Measurements from ENCODE around the gene FERMT2.

Gene FERMT2

DNA sequence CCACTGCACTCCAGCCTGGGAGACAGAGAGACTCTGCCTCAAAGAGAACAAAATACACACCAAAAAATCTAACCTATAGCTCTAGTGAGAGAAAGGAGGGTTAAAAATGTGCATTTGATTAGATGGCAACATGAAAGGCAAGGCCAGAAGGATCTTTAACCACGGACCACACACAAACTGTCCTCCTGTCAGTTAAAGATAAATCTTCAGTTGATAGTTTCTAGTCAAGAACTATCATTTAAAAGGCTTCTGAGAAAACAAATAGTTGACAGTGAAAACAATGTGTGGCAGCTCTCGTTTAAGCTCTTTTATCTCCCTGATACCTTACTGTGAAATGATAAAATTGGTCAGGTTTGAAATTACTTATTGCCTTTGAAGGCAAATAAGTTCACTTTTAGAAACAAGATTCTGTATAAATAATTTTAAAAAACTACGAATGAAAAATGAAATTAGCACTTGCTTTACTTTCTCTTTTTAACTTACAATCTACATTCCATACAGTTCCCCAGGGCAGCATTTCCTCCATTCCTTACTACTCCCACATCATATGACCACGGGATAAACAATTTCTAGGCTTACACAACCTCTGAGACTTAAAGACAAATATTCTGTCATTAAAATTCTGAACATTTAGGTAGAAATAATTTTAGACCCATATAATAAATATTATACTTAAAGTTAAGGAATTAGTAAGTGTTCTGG, 88.1 kb downstream of the FERMT2 start:
- no peak for DNase-seq

DNA sequence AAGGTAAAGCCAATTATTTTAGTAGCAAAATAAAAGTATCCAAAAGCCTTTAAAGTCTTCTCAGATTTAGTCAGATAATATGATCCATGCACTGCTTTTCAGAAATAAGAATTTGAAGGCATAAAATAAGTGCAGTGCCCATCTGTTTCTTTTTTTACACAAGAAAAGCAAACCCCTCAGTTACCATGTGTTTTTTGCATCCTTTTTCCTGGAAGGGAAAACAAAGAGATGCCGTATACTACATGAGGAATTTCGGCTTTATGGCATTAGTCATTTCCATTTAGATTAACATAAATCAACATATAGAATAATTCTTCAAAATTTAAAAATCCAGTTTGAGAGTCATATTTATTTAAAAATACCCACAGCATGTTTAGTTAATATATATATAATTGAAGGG, 89.4 kb downstream of the FERMT2 start:
- DNase-seq, result no peak

DNA sequence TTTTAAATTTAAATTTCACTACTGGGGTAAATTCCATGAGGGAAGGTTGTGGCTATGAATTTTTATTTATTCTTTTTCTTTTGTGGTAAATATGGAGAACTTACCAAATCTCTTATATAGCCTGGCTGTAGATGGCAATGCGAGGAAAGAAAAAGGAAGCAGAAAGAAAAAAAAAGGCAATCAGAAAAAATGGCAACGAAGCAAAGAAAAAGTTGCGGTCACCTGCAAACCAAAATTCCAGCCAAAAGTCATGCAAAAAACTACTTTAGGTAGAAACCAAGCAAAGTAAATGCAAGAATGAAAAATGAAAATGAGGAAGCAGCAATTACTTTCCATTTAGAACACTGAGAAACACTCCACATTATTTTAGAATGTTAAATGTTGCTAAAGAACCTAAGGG, 89.9 kb downstream of the FERMT2 start:
- no peak for DNase-seq

DNA sequence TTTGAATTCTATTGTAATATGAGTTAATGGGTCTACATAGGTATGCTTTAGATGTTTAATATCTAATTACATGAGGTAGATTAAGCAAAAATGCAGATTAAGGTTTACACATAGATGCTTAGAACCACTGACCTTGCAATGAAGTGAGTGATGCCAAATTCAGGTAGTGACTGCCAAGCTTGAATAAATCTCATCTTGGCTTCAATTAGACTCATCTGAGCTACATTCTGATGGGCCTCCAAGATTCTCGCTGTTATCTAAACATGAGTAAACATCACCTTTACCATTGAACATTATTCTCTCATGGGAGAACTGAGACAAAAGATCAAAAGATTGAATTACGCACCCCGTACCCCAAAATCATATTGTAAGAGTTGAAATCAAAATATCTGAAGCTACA, 90.6 kb downstream of the FERMT2 start:
- no peak for DNase-seq

DNA sequence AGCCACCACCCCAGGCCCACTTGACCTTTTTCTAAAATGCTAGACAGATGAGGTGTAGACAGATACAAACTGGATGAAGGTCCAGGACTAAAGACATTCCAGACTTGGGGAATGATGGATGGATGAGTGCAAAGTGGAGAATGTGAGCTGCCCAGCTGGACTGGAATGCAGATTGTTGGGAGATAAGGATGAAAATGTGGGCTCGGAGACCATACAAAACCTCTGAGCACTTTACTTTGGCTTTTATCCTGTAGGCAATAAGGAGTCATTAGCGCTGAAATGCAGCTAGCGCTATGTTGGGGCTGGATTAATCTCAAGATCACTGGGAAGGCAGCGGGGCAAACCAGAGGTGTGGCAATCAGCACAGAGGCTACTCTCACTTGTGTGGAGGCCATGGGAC, 94.7 kb downstream of the FERMT2 start:
- no peak for DNase-seq

DNA sequence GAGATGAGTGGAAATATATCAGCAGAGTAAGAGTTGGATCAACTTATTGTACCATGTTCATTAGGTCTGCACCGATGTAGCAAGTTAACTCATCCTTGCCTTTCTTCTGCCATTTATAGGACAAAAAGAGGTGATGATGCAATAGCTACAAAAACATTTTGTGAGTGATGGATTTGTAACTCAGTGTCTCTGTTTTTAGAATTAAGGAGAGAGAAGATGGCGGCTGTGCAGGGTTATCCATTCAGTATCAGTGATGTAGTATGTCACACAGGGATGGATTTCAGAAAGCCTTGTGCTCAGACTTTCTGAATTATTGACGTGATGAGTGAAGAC, 97.4 kb downstream of the FERMT2 start:
- no peak for DNase-seq

DNA sequence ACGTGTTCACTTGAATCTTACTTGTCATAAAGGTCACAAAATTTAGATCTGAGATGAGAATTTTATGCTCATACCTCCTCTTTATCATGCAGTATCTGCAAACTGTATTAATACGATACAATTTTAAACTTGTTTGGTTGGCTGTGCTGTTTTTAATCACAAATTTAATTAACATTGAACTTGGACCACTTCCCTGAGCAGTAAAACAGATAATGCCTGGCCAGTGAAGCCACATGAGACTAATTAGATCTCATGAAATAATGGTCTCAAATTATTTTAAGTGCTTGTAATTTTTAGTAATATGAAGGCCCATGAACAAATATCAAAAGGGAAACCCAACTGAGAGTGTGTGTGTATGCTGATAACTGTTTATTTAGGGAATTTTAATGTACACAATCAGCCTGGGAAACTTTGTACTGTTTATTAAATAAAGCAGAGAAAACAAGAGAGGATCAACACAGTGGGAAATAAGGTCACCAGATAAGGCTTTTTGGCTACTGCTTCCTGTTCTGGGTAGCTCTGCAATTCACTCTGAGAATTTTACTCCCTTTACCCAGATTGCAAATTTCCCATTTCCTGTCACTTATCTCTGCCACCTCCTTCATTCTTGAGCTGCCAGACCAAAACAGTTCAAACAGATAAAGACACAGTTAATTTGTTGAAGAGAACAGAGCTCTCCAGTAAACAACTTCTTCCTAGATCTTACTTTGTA, 97.9 kb downstream of the FERMT2 start:
- DNase-seq, result no peak

DNA sequence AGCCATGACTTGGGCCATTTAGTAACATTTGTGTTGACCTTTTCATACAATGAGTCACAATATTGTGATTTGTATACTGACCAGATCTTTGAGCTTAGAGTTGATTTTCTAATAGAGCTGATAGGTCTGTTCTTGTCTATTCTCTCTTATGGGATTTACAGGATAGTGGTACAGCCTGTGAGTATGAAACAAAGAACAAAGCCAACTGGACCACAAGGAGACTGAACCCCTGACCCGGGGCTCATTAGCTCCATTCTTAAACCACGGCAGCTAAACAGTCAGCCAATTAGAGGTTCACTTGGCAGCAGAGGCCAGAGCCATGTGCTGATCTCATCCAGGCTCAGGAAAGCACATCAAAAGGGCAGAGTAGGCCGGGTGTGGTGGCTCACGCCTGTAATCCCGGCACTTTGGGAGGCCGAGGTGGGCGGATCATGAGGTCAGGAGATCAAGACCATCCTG, 100.4 kb downstream of the FERMT2 start:
- no peak for DNase-seq

DNA sequence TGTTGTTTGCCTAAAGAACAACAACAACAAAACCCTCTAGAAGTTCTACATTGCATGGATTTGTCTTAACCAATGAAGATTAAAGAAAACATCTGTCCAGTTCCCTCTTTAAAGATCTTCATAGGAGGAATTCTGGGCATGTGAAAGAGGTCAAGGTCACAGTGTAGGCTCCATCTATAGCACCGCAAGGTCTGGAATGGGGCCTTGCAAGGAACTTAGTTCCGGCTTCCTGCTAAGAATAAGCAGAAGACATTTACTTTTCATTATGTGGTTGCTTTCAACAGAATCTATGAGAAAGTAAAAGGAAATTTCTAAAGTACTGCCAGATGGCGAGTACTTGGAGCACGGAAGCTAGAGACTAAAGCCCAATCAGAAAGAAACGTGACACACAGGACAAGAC, 102.2 kb downstream of the FERMT2 start:
- DNase-seq, result no peak

DNA sequence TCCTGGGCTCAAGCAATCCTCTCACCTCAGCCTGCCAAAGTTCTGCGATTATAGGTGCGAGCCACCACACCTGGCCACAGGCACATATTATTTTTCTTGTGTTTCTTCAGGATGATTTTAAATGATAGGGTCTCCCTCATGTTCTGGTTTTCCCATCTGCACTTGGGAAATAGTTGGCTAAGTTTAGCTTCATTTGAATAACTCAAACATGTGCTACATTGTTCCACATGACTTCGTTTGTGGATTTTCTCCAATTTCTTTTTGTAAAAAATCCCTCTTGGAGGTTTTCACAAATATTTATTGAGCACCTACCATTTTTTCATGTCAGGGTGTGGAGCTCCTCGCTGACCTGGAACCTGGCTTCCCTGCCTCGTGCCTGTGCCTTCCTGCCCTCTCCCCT, 104.3 kb downstream of the FERMT2 start:
- DNase-seq, result no peak

DNA sequence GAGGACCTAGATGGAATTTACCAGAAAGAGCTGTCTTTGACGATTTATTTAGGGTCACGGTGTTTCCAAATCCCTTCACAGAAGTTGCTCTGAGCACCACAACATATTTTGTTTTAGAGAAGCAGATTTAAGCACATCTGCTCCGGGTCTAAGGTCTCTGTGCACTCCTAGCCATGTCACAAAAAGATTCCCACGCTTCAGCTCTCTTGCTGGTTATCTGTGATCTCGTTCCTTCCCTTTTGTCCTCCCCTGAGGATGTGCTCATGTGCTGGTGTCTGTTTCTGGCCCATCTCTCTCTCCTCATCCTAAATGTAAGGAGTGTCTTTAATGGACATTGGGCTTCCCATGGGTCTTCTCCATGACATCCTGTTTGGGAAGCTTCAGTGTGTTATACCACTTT, 105.8 kb downstream of the FERMT2 start:
- DNase-seq, result no peak

DNA sequence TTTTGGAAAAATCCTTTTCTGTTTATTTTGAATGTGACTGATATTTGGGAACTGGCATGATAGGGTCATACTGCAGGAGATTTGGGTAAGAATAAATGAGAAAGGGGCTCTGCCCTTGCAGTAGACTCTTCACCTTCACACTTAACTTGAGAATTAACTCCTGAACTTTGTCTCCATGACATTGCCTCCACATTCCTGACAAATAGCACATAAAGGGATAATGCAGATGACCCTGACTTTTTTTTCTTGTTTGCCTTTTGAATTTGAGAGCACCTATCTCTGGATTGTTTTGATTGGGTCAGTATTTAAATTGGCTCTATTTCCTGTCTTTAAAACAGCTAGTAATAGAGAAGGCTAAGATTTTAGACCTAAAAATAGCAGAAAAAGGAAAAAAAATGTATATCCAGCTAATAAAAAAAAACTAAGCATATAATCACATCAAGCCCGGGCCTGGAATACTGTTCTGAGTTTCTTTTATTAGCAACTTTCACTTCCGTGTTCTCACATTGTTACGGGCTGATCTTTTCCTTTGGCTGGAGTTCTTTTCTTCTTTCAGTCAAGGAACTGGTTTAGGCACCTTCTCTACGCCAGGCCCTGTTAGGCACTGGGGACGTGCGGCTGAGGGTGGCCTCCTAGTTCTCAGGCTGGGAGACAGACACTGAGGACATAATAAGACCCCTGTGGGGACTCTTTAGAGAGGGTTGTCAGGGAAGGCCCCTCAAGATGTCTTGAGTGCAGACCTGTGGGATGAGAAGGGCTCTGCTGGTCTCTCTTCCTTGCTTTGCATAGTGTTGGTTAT, 106.4 kb downstream of the FERMT2 start:
- no peak for DNase-seq

DNA sequence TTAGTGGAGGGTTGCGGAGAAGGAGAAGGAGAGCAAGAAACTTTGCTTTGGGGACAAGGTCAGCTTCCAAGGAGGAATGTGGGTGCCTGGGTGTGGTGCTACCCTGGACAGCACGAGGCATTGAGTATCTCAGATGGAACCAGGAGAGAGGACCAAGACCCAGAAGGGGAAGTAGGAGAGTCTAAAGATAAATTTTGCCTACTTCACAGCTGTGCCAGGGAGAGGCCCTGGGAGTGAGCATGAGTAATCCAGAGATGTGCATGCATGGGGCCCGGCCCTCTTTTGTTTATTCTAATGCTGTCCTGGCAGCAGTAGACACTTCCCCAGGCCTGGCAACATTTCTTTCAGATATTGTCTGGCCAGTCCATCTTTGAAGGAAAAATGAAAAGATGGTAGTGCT, 110.0 kb downstream of the FERMT2 start:
- no peak for DNase-seq

DNA sequence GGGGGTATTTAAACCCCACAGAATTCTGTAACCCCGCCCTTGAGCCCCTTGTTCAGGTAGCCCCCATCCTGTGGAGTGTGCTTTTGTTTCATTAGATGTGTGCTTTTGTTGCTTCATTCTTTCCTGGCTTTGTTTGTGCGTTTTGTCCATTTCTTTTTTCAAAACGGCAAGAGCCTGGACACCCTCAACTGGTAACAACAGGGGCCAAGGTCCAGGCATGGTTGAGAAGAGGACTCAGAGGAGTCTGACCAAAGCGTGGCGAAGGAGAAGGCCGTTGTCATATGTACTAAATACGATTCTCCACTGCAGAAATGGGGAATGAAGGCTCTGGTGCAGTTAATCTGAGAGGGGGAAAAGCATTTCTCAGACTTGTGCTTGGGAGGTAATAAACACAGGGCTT, 113.4 kb downstream of the FERMT2 start:
- DNase-seq, result no peak

DNA sequence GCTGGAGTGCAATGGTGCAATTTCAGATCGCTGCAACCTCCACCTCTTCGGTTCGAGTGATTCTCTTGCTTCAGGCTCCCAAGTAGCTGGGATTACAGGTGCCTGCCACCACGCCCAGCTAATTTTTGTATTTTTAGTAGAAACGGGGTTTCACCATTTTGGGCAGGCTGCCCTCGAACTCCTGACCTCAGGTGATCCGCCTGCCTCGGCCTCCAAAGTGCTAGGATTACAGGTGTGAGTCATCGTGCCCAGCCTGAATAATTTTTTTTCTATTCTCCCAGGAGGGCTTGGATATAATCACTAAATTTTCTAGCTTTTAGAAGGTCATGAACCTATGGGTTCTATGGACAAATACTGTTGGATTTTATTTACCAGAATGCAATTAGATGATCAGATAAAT, 114.8 kb downstream of the FERMT2 start:
- DNase-seq, result no peak

DNA sequence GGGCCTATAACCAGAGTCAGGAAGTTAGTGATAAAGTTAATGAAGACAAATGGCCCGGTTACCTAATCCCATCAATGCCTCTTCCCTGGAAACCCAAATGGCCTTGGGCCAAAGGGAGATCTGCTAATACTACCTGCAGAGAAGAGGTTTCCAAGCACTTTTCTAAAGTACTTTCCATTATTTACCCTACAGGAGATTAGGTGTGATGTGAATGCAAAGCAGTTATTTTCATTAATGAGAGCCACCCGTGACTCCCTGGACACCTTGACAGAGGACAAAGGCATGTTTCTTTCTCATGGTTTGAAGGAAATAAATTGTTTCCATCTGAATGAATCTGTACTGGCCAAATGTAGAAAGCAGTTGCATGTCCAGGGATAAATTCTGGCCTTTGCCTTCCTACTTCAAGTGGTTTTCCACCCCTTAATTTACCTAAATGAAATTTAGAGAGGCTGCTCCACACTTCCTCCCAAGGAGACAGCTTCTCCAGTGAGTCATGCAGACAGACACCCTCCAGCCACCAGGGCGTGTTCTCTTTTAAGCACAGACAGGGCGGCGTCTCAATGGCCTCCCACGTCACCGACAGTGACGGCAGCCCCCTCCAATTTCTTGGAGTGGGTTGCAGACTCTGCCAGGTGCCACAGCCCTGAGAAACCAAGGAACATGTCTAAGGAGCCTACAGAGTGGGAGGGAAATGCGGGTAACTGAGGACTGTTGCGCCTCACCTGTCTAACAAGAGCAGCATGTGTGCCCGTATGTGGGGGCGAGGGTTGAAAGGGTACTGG, 115.5 kb downstream of the FERMT2 start:
- no peak for DNase-seq

DNA sequence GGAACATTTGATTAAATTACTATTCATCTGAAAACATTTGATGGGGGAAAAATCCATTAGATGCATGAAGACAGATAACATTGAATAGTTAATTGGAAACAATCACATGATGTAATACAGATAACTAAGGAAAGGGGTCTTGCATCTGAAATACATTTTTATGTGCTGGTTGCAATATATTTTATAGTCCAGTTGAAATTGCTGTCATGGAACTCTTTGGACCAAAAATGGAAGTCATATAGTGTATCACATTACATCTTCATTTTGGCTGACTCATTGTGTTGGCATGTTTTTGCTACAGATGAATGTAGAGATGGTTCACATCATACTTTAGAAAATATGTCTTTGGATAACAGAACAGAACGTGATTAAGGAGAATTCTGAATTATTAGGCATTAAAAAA, 116.4 kb downstream of the FERMT2 start:
- no peak for DNase-seq

DNA sequence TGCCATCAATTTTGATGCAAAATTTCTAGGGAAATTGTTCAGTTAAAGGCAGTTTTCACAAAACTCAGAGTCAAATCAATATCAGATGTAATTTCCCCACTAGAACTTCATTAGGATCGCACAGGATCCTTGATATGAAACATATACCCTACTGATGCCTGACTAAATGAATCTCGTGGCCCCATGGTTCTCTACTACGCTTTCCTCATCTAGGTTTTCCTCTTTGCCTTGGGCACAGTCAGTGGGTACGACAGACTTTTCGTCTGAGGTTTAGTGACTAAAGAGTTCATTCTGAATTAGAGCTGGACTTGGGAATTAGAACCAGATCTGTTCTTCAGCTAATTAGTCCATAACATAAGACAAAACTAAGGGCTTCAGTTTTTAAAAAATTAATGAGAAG, 117.0 kb downstream of the FERMT2 start:
- DNase-seq, result no peak

DNA sequence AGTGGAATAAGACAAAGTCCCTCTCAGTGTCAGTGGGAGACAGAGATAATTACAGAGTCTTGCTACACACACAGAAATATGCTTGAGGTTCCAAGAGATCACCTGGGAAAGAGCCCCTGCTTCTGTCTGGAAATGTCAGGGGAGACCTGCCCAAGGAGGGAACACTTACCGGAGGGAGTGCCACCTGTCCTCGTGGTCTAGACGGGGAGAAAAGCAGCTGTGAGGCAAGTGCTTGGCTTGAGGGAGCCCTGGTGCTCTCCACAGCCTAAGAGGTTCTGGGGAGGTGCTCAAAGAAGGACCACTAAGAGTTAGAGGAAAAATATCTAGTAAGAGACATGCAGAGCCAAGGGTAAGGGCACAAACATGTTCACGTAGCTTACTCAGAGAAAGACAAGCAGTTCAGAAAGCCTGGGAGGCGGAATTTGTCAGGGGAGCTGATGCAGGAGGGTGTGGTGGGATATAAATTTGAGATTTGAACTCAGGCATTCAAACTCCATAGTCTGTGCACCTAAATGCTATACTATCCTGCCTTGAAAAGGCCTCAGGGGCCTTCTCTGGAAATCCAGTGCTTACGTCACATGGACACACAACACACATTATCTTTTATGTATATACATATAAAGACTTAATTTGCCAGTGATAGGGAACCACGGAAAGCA, 121.2 kb downstream of the FERMT2 start:
- no peak for DNase-seq

DNA sequence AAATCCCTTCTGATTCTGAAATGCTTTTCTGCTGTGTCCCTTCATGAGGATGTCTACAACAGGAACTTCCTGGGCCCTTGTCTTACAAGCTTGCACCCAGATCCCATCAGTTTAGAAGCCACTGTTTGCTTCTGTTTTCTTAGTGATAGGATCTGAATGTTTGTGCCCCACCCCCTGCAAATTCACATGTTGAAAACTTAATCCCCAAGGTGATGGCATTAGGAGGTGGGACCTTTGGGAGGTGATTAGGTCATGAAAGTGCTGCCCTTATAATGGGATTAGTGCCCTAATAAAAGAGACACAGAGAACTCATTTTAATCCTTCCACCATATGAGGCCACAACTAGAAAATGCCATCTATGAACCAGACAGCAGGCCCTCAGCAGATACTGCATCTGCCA, 123.4 kb downstream of the FERMT2 start:
- no peak for DNase-seq

DNA sequence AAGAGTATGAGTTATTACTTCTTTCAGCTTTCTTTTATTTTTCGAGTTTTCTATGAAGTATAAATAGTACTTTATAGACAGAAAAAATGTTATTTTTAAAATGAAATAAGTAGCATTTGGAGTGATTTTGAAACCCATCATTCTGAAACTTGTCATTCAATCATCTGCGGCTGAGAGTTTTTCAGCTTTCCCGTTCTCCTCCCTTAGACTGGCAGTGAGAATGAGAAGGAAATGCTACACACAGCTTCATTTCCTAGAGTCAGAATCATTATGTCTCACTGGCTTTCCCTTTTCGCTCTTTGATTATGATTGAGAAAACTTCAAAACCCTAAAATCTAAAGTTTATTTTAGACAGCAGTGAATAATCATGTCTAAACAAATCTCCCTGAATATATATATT, 125.8 kb downstream of the FERMT2 start:
- no peak for DNase-seq

DNA sequence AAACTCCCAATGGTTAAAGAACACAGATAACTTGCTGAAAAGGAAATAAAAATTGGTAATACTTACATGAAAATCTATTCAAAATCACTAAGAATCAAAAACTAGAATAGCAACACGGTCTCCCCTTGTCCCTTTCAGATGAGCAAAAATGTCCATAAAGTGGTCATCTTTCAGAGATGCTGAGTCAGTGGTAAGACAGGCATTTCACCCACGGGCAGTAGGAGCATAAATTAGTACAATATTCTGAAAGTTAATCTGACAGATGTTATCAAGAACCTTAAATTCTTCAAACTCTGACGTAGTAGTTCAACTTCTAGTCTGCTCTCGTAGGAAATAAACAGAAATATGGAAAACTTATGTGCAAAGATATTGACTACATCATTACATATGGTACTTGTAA, 126.4 kb downstream of the FERMT2 start:
- no peak for DNase-seq

DNA sequence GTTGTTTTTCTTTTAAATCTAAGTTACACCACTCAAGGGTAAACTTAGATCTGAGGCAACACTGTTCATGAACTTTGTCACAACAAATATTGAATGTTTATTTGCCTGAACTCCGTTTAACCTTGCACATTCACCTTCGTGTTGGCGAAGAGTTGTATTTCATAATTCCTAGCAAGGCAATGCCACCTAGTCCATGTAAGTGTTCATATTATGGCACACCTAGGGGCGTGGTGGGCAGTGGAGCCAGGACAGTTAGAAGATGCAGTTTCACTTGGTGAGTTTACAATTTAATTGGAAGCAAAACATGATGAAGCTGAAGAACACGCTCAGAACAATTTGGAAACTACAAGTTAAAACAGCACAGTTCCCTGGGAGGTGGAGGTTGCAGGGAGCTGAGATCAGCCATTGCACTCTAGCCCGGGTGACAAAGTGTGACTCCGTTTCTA, 129.0 kb downstream of the FERMT2 start:
- no peak for DNase-seq
